GM19025 (cell line): ENCODE measurements around the gene MRM1.

Experiments
- ATAC-seq: cut with Tn5 transposase; IDR thresholded peaks from one replicate; pipeline ENCODE4 v1.9.1; 2021; ENCODE audit warnings: mild to moderate bottlenecking, low read depth, moderate library complexity; ENCODE audit not compliant: unreplicated experiment

The MRM1 gene

GRCh38 chr17:36601303-36602029, at the start of gene MRM1:
Gene MRM1 (plus strand): TSS chr17:36601583. CDS start chr17:36601811, 228 bp downstream.
- ATAC-seq: peak; percentile 90

GRCh38 chr17:36553459-36553858, 47.9 kb upstream of the MRM1 start:
- no peak for ATAC-seq

GRCh38 chr17:36566081-36566480, 35.3 kb upstream of the MRM1 start:
- no peak for ATAC-seq

GRCh38 chr17:36575028-36575427, 26.4 kb upstream of the MRM1 start:
- no peak for ATAC-seq

- no peak for ATAC-seq
Measured at GRCh38 chr17:36576793-36577192, 24.6 kb upstream of the MRM1 start.

- no peak for ATAC-seq
Measured at GRCh38 chr17:36578671-36579070, 22.7 kb upstream of the MRM1 start.

GRCh38 chr17:36583787-36584186, 17.6 kb upstream of the MRM1 start:
- ATAC-seq: no peak

GRCh38 chr17:36586138-36586537, 15.2 kb upstream of the MRM1 start:
- ATAC-seq: no peak

- no peak for ATAC-seq
Measured at GRCh38 chr17:36590082-36590481, 11.3 kb upstream of the MRM1 start.

GRCh38 chr17:36591434-36592315, 9.7 kb upstream of the MRM1 start, which contains the start of gene DHRS11:
Gene DHRS11 (plus strand): TSS chr17:36591879. CDS start chr17:36592010, 131 bp downstream.
- peak; percentile 87 for ATAC-seq

GRCh38 chr17:36592316-36592715, 9.1 kb upstream of the MRM1 start:
- no peak for ATAC-seq

- ATAC-seq: no peak
Measured at GRCh38 chr17:36592716-36593321, 8.6 kb upstream of the MRM1 start.

GRCh38 chr17:36593656-36594316, 7.6 kb upstream of the MRM1 start:
- no peak for ATAC-seq

- no peak for ATAC-seq
Measured at GRCh38 chr17:36594626-36595401, 6.6 kb upstream of the MRM1 start.

- no peak for ATAC-seq
Measured at GRCh38 chr17:36597226-36597625, 4.2 kb upstream of the MRM1 start.

- no peak for ATAC-seq
Measured at GRCh38 chr17:36597866-36598777, 3.3 kb upstream of the MRM1 start.

GRCh38 chr17:36598951-36599401, 2.4 kb upstream of the MRM1 start:
- no peak for ATAC-seq

GRCh38 chr17:36599546-36600250, 1.7 kb upstream of the MRM1 start:
- no peak for ATAC-seq
